GM23248 (cell line): ENCODE results near the gene CNTN4.

Experiments
- EZH2 ChIP-seq: fragments of 200-600 bp; sonication (generic); IDR thresholded peaks from 2 replicates; pipeline ENCODE4 v1.6.1; 2018; ENCODE audit warnings: antibody characterized with exemption, mild to moderate bottlenecking; ENCODE audit not compliant: insufficient read depth, poor library complexity, severe bottlenecking
- EZH2phosphoT487 ChIP-seq: fragments of 200-600 bp; sonication (generic); IDR thresholded peaks from 2 replicates; pipeline ENCODE4 v1.6.1; 2018; ENCODE audit warnings: antibody characterized with exemption, moderate library complexity, mild to moderate bottlenecking, low read depth; ENCODE audit not compliant: insufficient read depth

DNA sequence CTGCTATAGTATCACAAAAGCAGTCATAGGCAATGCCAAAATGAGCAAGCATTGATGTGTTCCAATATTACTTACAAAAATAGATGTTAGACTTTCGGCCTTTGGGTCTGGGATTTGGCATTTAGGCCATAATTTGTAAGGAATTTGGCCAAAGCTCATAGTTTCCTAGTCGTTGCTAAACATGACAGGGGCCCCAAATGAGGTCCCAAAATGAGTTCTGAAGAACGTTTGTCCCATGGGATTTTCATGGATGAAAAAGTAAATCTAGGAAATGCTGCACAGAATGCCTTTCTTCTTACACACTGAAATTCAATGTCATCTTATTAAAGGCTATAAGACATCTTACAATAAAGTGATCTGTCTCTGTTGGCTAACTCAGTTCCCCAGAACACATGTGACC is 456.0 kb downstream of the CNTN4 start:
- TF ChIP-seq EZH2: no peak
- TF ChIP-seq EZH2phosphoT487: no peak
